GM19372 (cell line): ENCODE measurements around the gene ANKRD11.
"Not testable (repeated sequence)": the region's sequence is repeated elsewhere in the genome, so short reads cannot be mapped to it uniquely, and the experiment has no call there.

Source experiments
- ATAC-seq: cut with Tn5 transposase; IDR thresholded peaks from one replicate; pipeline ENCODE4 v1.9.1; 2021; ENCODE audit warnings: mild to moderate bottlenecking, low read depth, moderate library complexity; ENCODE audit not compliant: unreplicated experiment

The ANKRD11 gene

DNA sequence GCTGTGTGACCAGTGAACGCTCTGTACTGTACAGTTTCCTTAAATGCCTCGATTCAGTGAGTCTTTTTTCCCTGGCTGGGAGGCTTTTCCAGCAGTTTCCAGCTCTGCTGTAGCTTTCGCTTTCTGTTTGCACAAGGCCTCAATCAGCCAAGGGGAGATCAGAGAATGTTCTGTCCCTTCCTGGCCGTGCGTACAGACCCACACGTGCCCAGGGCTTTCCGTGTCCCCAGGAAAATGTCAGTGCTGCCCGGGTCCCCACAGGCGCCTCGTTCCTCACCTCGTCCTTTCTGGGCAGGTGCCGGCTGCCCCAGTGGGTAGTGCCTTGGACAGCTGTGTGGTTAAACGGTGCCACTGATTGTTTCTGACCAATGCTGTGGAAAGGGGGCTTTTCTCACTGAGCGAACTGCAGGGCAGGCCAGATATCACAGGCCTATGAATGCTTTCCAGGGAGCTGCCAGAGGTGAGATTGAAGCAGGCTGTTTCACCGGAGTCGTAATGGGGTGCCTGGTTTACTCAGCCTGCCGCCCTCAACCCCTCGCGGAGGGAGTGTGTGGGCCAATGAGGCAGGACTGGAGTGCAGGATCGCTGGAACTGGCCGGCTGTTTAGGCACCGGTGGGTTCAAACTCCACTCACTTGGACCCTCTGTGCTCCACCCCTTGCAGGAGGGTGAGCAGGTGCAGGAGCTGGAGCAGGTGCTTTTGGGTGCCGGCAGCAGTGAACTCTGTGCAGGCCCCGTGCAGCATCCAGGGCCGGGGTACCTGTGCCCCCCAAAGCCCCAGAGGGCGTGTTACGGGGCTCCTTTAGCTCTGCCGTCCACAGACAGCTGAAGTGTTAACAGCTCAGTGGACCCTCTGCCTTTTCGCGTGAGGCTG is 228.4 kb downstream of the ANKRD11 start:
- ATAC-seq = no peak

DNA sequence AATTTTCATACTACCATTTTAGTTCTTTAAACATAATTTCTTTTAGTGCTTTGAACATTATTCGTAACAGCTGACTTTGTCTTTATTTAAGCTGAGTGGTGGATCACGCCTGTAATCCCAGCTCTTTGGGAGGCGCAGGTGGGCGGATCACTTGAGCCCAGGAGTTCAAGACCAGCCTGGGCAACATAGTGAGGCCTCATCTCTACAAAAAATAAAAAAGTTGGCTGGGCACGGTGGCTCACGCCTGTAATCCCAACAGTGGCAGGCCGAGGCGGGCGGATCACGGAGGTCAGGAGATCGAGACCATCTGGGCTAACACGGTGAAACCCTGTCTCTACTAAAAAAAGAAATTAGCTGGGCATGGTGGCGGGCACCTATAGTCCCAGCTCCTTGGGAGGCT is 230.5 kb downstream of the ANKRD11 start:
- ATAC-seq = not testable (repeated sequence)

DNA sequence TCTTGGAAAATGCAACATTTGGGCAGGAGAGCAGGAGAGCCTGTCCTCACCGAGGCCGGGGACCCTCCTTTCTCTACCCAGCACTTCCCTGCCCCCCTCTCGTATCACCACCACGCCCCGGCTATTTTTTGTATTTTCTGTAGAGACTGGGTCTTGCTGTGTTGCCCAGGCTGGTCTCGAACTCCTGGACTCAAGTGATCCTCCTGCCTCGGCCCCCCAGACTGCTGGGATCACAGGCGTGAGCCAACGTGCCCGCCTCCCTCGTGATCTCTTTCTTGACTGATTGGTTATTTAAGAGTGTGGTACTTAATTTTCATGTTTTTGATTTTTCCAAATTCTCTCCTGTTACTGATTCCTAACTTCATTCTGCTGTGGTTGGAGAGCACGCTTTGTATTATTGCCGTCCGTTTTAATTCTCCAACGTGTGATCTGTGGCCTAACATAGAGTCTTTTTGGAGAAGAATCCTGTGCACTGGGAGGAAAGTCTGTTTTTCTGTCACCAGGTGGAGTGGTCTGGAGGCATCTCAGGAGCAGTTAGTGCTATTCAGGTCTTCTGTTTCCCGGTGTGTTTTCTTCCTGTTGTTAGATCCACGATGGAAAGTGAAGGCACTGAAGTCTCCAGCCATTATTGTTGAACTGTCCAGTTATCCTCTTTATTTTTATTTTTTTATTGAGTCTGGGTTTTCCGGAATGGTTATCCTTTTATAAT is 232.4 kb downstream of the ANKRD11 start:
- ATAC-seq = no peak

DNA sequence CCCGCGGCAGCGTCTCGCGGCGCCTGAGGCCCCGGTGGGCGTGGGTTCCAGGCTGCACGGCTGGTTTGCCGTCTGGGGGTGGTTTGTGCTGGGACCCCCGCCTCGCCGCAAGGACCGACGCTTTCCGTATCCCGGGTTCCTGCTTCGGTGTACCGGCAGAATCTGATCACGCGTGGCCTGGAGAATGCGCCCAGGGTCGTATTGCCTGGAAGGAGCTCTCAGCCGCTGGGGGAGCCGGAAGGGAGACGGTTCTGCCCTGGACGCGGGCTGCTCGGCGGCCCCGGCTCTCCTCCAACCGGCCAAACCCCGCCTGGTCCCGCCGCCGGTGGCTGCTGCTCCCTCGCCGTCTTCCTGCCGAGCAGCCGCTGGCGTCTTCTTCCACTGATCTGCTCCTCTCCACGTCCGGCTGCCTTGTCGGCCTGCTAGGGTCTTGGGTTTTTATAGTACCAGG is 233.1 kb downstream of the ANKRD11 start:
- ATAC-seq = no peak

DNA sequence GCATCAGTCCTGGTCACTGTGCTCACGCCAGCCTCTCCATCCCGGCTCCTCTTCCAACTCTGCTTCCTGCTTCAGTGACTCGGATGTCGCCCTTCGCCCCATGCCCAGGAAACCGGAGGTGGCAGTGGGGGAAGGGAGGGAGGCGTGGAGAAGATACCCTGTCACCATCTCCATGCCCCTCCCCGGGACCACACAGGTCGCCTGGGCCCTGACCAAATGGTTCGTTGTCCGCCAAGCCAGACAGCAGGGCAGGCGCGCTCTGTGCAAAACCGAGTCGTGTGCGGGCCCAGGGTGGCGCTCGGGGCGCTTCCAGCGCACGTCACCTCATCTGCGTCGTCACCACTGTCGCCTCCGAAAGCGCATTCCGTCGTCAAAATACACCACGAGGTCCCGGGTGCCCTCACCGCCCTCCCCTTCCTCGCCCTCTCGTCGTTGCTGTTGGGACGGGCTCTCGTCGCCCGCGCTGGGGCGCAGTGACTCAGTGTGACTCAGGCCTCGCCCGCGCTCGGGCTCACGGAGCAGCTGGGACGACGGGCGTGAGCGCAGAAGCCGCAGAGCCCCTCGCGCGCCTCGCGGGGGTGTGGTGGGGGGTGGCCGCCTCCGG is 233.6 kb downstream of the ANKRD11 start:
- no peak for ATAC-seq

DNA sequence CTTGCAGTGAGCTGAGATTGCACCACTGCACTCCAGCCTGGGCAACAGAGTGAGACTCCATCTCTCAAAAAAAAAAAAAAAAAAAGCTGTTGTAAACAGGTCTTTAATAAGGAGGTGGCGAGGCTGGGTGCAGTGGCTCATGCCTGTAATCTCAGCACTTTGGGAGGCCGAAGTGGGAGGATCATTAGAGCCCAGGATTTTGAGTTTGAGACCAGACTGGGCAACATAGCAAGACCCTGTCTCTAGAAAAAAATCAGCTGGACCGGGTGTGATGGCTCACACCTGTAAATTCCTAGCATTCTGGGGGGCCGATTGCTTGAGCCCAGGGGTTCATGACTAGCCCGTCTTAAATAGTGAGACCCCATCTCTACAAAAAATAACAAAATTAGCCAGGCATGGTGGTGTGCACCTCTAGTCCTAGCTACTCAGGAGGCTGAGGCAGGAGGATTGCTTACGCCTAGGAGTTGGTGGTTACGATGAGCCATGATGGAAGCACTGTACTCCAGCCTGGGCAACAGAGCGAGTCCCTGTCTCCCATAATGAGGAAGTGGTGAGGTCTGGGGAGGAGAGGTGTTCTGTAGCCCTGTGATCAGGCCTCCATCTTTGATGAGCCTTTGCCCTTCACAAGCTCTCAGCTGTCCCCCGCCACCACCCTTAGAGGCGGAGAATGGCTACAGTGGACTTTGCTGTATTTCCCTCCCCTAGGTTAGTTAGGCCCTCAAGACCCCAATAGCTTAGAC is 236.6 kb downstream of the ANKRD11 start:
- ATAC-seq = no peak

DNA sequence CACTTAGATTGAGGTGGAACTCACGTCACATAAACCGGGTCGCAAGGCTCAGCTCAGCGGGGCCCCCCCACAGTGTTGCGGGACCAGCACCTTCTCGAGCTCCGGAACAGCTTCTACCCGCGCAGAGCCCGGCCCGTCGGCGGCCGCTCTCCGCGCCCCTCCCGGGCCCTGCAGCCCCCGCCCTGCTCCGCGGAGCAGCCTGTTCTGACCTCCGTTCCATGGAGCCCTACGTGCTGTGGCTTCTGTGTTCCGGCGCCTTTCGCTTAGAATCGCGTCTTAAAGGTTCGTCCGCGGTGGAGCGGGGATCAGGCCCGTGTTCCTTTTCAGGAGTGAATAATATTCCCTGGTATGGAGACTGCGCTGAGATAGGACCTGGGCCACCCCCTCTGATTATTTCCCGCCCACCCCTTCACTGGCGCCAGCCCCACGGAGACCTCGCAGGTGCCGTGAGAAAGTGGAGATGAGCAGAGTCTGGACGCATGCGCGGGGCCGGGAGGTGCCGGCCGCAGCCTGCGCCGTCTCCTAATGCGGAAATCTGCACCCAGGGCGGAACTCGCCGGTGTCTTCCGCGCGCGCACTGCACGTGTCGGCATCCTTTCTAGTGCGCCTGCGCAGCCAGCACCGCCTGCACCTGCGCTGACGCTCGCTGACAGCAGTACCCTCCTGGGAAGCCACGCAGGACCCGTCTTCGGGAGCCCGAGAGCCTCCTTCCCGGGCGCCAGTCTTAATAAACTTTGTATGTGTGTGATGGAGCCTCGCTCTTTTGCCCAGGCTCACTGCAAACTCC is 242.0 kb downstream of the ANKRD11 start:
- no peak for ATAC-seq

DNA sequence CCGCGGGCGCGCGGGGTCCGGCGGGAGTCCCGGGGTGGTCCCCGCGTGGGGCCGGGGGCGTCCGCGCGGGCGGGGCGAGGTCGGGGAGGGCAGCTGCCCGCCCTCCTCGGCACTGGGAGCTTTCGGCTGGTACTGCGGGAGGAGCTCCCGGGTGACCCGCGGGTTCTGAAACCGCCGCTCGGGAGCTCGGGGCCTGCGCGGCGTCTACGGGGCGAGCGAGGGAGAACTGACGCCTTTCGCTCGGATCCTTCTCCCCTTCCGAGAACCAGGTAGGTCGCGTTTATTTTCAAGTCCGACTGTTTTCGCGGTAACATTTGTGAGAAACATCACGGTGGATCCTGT is 242.7 kb downstream of the ANKRD11 start:
- not testable (repeated sequence) for ATAC-seq

DNA sequence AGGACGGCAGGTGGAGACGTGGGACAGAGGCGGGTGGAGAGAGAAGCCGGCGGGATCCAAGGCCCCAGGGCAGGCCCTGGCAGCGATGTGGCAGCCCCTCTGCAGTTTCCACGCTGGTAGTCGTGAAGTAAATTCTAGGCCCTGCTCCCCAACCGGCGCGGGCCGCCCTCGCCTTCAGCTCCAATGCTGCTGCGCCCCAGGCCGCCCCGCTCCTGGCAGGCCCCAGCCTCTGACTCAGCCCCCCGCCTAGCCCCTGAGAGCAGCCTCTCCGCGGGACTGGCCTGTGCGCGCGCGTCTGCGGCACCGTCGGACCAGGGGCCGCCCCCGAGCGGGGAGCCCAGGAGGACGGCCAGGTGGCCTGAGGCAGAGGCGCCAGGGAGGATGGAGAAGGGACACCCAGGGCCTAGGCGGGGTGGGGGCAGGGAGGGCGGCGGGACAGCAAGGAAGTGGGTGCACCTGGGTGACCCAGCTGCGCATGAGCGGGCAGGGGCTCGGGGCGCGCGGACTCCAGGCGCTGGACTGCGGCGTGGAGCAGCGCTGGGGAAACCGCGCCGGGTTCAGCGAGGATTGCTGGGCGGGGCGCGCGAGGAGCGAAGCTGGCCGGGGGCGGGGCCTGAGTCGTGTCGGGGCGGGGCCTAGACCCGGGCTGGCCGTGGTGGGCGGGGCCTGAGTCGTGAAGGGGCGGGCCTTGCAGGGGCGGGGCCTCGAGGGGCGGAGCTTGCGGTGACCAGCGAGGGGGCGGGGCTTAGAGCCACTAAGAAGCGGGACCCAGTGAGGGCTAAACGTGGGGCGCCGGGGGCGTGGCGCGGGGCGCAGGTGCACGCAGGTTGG is 243.2 kb downstream of the ANKRD11 start:
- peak; percentile 86 for ATAC-seq

DNA sequence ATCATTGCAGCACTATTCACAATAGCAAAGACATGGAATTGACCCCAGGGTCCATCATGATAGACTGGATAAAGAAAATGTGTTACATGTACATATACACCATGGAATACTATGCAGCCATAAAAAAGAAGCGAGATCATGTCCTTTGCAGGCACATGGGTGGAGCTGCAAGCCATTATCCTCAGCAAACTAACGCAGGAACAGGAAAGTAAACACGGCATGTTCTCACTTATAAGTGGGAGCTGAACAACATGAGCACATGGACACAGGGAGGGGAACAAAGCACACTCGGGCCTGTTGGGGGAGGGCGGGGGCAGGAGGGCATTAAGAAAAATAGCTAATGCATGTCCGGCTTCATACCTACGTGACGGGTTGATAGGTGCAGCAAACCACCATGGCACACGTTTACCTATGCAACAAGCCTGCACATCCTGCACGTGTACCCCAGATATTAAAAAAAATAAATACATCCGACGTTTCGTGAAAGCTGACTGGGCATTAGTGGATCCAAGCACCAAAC is 243.9 kb downstream of the ANKRD11 start:
- no peak for ATAC-seq

DNA sequence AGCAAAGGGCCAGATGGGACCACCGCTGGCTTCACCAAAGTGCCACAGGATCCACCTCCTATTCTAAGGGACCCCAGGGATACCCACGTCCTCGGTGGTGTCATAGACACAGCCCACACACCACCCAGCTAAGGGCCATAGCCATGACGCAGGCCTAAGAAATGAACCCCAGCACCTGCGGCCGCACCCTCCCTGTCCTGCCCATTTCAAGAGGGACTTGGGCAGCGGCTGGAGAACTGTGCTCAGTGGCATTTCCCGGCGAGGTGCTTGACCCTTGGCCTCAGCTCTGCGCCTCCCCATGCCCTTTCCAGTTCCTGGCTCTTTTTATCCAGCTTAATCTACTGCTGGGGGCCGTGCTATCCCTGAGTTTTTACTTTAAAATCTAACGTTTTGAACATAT is 245.6 kb downstream of the ANKRD11 start:
- ATAC-seq = no peak

DNA sequence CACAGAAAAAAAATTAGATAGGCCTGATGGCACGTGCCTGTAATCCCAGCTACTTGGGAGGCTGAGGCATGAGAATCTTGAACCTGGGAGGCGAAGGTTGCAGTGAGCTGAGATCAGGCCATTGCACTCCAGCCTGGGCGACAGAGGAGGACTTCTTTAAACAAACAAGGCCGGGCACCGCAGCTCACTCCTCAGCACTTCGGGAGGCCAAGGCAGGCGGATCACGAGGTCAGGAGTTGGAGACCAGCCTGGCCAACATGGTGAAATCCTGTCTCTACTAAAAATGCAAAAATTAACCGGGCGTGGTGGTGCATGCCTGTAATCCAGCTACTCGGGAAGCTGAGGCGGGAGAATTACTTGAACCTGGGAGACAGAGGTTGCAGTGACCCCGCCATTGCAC is 246.1 kb downstream of the ANKRD11 start:
- ATAC-seq = not testable (repeated sequence)

DNA sequence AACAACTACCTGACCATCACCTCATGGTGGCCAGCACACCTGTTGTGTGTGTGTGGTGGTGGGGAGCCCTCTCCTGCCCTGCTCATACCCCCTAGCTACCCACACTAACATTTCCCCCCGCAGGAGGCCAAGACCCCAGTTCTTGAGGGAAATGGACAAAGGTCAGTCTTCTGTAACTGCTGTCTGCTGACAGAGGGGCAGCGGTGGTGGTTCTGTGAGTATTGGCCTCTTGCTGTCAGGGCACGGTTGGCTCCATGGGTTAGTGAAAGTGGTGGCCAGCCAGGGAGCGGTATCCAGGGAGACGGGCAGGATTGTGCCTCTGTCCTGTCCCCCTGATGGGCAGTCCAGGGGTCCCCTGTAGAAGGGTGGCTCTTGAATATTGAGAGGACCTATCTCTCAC is 246.7 kb downstream of the ANKRD11 start:
- no peak for ATAC-seq

DNA sequence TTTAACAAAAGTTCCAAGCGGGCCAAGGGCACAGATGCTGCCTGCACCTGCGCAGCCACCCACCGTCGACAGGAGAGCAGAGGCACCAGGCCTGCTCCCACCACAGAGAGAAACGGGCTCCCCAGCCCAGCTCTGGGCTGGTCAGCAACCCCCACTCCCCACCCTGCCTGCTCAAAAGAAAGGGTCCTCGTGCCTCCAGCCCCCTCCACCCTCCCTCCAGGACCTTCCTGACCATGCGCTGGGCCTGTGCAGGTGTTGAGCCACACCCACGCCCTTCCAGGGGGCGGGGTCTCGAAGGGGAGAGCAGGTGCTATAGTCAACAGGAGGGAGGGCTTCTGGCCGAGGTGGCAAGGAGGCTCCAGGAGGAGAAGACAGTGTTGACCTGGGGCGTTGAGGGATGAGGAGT is 247.6 kb downstream of the ANKRD11 start:
- ATAC-seq = no peak

DNA sequence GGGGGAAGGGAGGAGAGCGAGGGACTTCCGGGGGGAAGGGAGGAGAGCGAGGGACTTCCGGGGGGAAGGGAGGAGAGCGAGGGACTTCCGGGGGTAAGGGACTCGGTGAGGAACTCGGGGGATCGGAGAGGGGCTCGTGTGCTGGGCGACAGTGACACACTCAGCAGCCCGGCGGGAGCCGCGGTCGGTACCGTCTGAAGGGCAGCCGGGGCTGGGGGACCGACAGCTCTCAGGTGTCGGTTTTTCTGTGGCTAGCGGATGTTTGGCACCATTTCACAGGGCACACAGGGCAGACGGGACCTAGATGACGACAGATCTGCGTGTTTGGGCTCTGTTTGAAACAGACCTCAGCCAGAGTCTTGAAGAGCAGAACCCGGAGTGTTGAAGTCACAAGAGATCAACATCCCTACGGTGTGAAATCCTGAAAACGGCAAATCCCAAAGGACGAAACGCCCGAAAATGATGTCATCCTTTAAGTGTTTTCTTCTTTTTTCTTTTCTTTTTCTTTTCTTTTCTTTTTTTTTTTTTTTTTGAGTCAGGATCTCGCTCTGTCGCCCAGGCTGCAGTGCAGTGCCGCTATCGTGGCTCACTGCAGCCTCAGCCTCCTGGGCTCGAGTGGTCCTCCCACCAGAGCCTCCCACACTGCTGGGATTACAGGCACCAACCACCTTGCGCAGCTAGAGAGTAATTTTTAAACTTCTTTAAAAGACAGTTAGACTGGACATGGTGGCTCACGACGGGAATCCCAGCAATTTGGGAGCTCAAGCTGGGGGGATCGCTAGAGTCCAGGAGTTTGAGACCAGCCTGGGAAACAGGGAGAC is 249.0 kb downstream of the ANKRD11 start:
- peak; percentile 71 for ATAC-seq

DNA sequence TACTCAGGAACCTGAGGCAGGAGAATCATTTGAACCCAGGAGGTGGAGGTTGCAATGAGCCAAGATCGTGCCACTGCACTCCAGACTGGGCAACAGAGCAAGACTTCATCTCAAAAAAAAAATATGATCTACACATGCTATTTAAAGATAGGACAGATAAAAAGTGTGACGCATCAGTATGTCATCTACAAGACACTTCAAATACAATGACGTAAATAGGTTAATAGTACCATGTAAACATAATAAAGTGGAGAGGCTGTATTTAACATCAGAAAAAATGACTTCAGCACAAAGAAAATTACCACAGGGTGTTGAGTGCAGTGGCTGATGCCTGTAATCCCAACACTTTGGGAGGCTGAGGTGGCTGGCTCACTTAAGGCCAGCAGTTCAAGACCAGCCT is 252.6 kb downstream of the ANKRD11 start:
- ATAC-seq = no peak

DNA sequence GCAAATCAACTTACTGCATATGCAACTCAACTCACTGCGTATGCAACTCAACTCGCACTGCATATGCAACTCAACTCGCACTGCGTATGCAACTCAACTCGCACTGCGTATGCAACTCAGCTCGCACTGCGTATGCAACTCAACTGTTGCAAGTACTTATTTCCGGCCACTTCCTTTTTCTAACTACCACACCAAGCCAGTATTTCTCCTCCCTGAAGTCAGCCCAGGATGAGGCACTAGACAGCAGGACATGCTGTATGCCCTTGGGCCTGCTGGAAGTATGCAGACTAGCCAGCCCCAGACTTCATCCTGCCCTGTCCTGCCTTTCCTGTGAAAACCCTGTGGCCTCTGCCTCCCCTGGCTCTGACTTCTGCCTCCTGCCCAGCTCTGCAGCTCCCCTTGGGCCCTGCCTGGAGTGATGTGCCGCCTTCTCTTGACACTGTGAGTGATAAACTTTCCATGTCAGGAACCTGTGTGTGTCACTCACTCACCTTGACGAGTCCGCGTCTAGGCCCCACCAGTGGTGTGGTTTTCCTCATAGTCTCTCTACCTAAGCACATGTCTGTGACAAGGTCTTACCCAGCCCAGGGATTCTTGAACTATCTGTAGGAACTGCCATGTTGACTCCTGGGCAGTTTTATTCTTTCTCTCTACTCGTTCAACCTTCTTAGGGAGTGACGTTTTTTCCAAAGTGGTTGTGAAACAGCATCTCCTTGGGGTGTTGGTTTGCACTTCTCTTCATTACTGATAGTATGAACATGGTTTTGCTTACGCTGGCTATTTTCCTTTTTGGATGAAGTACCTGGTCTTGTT is 256.5 kb downstream of the ANKRD11 start:
- ATAC-seq = no peak
